ENCODE measurements around the gene SPTBN1.

The SPTBN1 gene

GRCh38 chr2:54590216-54591120, 134.3 kb downstream of the SPTBN1 start:
- no peak for DNase-seq (ENCODE audit: low spot score)

GRCh38 chr2:54591551-54591950, 135.4 kb downstream of the SPTBN1 start:
- DNase-seq (ENCODE audit: low spot score), result no peak

GRCh38 chr2:54593249-54593648, 137.1 kb downstream of the SPTBN1 start:
- no peak for DNase-seq (ENCODE audit: low spot score)

GRCh38 chr2:54594048-54594447, 137.9 kb downstream of the SPTBN1 start:
- no peak for DNase-seq (ENCODE audit: low spot score)

- no peak for DNase-seq (ENCODE audit: low spot score)
Measured at GRCh38 chr2:54595161-54595803, 139.2 kb downstream of the SPTBN1 start.

- no peak for DNase-seq (ENCODE audit: low spot score)
Measured at GRCh38 chr2:54595999-54596902, 140.1 kb downstream of the SPTBN1 start.

GRCh38 chr2:54597153-54597848, 141.2 kb downstream of the SPTBN1 start:
- peak; percentile 27 for DNase-seq (ENCODE audit: low spot score)

- no peak for DNase-seq (ENCODE audit: low spot score)
Measured at GRCh38 chr2:54598347-54599325, 142.5 kb downstream of the SPTBN1 start.

- no peak for DNase-seq (ENCODE audit: low spot score)
Measured at GRCh38 chr2:54599326-54599710, 143.2 kb downstream of the SPTBN1 start.

- DNase-seq (ENCODE audit: low spot score), result no peak
Measured at GRCh38 chr2:54599914-54600313, 143.8 kb downstream of the SPTBN1 start.

GRCh38 chr2:54601339-54601738, 145.2 kb downstream of the SPTBN1 start:
- no peak for DNase-seq (ENCODE audit: low spot score)

- DNase-seq (ENCODE audit: low spot score), result no peak
Measured at GRCh38 chr2:54602736-54603322, 146.7 kb downstream of the SPTBN1 start.

GRCh38 chr2:54603357-54603756, 147.2 kb downstream of the SPTBN1 start:
- DNase-seq (ENCODE audit: low spot score), result no peak

GRCh38 chr2:54603796-54604195, 147.7 kb downstream of the SPTBN1 start:
- no peak for DNase-seq (ENCODE audit: low spot score)

GRCh38 chr2:54604871-54605270, 148.7 kb downstream of the SPTBN1 start:
- DNase-seq (ENCODE audit: low spot score), result no peak

- no peak for DNase-seq (ENCODE audit: low spot score)
Measured at GRCh38 chr2:54605836-54606235, 149.7 kb downstream of the SPTBN1 start.

- no peak for DNase-seq (ENCODE audit: low spot score)
Measured at GRCh38 chr2:54606393-54606958, 150.3 kb downstream of the SPTBN1 start.

GRCh38 chr2:54608224-54608623, 152.1 kb downstream of the SPTBN1 start:
- no peak for DNase-seq (ENCODE audit: low spot score)

- no peak for DNase-seq (ENCODE audit: low spot score)
Measured at GRCh38 chr2:54609241-54609640, 153.1 kb downstream of the SPTBN1 start.

GRCh38 chr2:54609647-54610046, 153.5 kb downstream of the SPTBN1 start:
- peak; percentile 26 for DNase-seq (ENCODE audit: low spot score)

Data from NAMALWA (cell line).